AG09319 (cell line): Measurements from ENCODE around the gene TAB2.

Source experiments
- DNase-seq: peaks from one replicate; pipeline ENCODE4 v3.0.0-alpha.2; 2010; ENCODE audit warnings: low read depth; ENCODE audit errors: extremely low read depth
- TF ChIP-seq, protein P1 (sequence below): IDR thresholded peaks from 2 replicates; pipeline ENCODE4 v1.5.1; 2011; ENCODE audit warnings: low read depth, mild to moderate bottlenecking, inconsistent platforms, low read length, moderate library complexity

Gene TAB2

DNA sequence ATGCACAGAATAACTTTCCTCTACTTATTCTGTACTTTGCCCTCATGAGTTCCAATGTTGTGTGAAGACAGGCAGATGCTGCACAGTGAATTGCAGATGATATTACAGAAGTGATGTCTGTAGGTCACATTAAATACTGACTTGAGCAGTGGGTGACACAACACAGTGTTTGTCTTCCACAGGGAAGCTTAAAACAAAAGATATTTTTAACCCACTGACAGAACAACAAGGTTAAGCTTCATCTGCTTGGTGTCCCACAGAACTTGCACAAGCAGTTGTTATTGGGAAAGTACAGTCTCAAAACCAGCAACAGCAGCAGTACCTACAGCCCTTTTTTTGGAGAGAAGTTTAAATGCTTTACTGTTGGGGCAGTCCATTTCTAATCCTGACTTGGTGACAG lies 93.0 kb downstream of the TAB2 start:
- TF ChIP-seq, protein P1, sequence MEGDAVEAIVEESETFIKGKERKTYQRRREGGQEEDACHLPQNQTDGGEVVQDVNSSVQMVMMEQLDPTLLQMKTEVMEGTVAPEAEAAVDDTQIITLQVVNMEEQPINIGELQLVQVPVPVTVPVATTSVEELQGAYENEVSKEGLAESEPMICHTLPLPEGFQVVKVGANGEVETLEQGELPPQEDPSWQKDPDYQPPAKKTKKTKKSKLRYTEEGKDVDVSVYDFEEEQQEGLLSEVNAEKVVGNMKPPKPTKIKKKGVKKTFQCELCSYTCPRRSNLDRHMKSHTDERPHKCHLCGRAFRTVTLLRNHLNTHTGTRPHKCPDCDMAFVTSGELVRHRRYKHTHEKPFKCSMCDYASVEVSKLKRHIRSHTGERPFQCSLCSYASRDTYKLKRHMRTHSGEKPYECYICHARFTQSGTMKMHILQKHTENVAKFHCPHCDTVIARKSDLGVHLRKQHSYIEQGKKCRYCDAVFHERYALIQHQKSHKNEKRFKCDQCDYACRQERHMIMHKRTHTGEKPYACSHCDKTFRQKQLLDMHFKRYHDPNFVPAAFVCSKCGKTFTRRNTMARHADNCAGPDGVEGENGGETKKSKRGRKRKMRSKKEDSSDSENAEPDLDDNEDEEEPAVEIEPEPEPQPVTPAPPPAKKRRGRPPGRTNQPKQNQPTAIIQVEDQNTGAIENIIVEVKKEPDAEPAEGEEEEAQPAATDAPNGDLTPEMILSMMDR, result no peak
- no peak for DNase-seq

DNA sequence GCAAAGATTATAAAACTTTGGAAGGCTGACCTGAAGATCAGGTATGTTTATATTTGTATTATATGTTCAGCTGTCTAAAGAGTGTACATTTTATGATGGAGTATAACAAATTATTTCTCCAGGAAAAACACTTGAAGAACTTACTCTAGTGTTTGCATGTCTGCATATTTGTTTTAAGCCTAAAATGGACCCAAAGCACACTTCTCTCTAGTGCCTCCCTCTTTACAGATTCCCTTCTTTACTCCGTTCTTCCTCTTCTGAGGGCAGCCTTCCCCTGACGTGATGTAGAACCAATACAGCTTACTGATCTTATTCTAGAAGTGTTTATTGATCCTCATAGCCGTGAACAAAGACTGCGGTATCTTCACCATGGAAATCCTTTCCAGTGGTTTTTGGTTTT lies 96.5 kb downstream of the TAB2 start:
- TF ChIP-seq, protein P1, result no peak
- DNase-seq, result no peak

DNA sequence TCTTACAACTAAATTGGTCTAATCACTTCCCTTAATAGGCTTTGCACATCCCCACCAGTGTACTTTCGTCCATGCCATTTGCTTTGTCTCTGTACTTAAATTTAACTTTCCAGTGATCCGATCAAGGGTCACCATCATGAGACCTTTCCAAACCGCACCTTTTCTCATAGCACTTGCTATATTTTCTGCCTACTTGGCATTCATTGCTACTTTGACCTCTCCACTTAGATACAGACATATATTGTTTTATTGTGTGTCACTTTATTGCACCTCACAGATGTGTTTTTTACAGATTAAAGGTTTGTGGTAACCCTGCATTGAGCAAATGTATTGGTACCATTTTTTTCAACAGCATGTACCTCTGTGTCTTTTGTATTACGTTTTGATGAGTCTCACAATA lies 97.3 kb downstream of the TAB2 start:
- TF ChIP-seq, protein P1, result no peak

DNA sequence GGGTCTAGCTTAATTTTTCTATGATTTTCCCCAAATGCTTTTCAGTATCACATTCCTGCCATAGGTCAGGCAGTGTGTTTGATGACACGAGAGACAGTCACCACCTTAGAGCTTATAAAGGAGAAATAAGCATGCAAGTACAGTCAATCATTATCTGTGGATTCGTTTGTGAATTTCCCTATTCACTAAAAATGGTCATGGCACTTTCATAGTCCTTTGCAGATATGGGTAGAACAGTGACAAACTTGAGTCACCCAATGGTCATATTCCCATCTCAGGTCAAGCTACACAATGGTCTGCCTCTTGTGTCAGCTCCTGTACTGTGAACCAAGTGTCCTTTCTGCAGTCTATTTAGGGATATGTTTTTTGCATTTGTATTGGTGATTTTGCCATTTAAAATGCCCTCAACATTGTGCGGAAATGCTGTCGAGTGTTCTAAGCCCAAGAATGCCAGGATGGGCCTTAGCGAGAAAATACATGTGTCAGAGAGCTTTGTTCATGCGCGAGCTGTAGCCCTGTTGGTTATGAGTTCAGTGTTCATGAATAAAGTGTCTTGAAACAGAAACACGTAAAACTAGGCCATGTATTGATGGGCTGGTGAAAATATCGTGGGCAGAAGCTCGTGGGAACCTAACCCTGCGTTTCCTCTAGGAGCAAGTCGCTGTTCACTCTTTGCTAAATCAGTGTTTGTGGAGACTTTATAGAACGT lies 102.3 kb downstream of the TAB2 start:
- TF ChIP-seq, protein P1, result no peak
- DNase-seq, result no peak

More for the DNA sequence above, 97.3 kb downstream of the TAB2 start:
- DNase-seq, result no peak

DNA sequence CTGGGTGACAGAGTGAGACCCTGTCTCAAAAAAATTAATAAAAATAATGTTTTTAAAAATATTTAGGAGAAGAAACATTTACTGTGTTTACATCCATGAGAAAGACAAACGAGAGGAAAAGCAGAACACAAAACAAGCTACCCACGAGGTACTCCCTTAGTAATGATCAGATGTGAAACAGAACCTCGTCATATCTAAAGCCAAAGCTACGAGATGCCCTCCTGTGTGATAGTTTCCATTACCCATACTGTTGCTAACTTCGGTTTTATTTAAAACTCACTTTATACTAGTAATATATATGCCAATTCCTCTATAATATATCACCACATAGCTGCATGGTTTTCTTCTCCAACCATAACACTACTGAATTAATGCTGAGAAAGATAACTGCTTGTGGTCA lies 103.6 kb downstream of the TAB2 start:
- DNase-seq, result no peak
- TF ChIP-seq, protein P1, result no peak

DNA sequence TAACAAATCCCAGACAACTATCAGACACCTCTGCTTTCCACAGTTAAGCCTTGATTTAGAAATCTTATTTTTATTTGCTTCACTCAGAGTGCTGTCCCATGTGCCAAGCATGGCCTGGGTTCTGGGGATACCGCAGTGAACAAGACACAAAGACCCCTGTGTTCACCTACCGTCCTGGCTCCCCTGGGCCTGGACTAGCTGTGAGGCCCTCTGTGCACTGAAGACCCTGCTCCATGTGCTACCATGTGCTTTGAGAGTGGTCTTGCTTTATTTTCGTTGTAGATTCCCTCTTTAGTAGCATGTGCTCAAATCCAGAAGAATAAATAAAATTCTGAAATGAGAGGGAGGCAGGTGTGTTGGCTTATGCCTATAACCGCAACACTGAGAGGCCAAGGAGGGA lies 105.1 kb downstream of the TAB2 start:
- DNase-seq, result no peak
- TF ChIP-seq, protein P1, result no peak

DNA sequence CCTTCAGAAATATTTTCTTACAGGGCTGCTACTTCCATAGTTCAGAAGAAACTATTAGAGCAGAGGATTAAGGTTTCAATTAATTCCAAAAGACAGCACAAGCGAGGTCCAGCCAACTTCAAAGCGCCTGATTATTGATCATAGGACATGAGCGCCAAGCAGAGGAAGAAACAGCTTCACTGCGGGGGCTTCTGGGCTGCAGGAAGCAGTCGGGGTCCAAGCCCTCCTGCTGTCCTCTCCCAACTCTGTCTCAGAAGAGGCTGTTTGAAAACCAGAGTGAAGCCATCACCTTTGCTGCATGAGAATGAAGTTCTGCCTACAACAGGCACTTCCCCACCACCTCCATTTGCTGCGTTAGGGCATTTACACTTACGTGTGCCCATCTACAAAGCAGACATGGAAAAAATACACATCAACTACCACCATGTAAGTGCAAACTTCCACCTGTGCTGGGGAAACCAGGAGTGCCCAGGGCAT lies 106.5 kb downstream of the TAB2 start:
- DNase-seq, result no peak
- TF ChIP-seq, protein P1, result no peak
